ENCODE data around the gene ZBTB43. TPM values are rescaled to one million over a fixed set of nuclear protein-coding genes. Genes with fewer than 3 reads are reported as not detected.

ZBTB43 gene
- total and polyA plus RNA-seq, 10 donors: 1.4 to 19.2 (median 14.1) TPM

GRCh38 chr9:126833020-126833419 lies 28.2 kb downstream of the ZBTB43 start:
- Histone ChIP-seq H3K27me3 (replicated peaks in 1 of 7) (no peaks in the 10 kb centered on the region), H3K9me3 (no peaks in the 10 kb centered on the region), H3K4me1 (peaks cover 0 to 18% (median 8%) of the 10 kb centered on the region in 6 donors), H3K27ac (peak overlapping the region in 7 of 8 donors; percentile 43 to 74 (median 66)), H3K36me3 (peaks cover 6 to 89% (median 24%) of the 10 kb centered on the region in 6 donors), H3K4me3 (no peak overlapping the region)
- TF ChIP-seq CTCF (IDR thresholded peaks at IDR 0.05 in 8 of 11, conservative IDR thresholded peaks at IDR 0.05 in 3 of 11) (no peak), POLR2AphosphoS5 (IDR thresholded peaks at IDR 0.05) (peak in 1 of 3 donors; percentile 62)
- WGBS, 5 donors: 92 to 97% (median 96%) methylated on average over 24 of the region's 24 CpGs
- intact Hi-C loops (cut with DNase I; ENCODE audit: low total_unique reads): no loop called here
- no peak for DNase-seq

GRCh38 chr9:126833710-126834345 lies 29.0 kb downstream of the ZBTB43 start:
- Histone ChIP-seq H3K9me3 (no peaks in the 10 kb centered on the region), H3K4me1 (peaks cover 0 to 26% (median 13%) of the 10 kb centered on the region in 6 donors), H3K36me3 (peaks cover 6 to 94% (median 24%) of the 10 kb centered on the region in 6 donors), H3K27ac (no peak overlapping the region), H3K27me3 (replicated peaks in 1 of 7) (no peaks in the 10 kb centered on the region), H3K4me3 (no peak overlapping the region)
- DNase-seq: no peak
- TF ChIP-seq POLR2AphosphoS5 (IDR thresholded peaks at IDR 0.05) (no peak), POLR2A (IDR thresholded peaks at IDR 0.05) (no peak), CTCF (IDR thresholded peaks at IDR 0.05 in 8 of 11, conservative IDR thresholded peaks at IDR 0.05 in 3 of 11) (no peak)
- intact Hi-C loops (cut with DNase I; ENCODE audit: low total_unique reads): no loop called here
- 79 to 88% (median 86%) methylated on average over 8 of the region's 8 CpGs for WGBS, 5 donors

GRCh38 chr9:126834672-126835071 lies 29.8 kb downstream of the ZBTB43 start:
- peaks cover 6 to 98% (median 24%) of the 10 kb centered on the region in 6 donors for H3K36me3 ChIP-seq
- H3K27me3 ChIP-seq (replicated peaks in 1 of 7): no peaks in the 10 kb centered on the region
- H3K4me3 ChIP-seq: no peak overlapping the region
- no peak for DNase-seq
- intact Hi-C loops (cut with DNase I; ENCODE audit: low total_unique reads): no loop called here
- peaks cover 0 to 23% (median 14%) of the 10 kb centered on the region in 6 donors for H3K4me1 ChIP-seq
- no peaks in the 10 kb centered on the region for H3K9me3 ChIP-seq
- no peak for TF ChIP-seq CTCF (IDR thresholded peaks at IDR 0.05 in 8 of 11, conservative IDR thresholded peaks at IDR 0.05 in 3 of 11)
- no peak for TF ChIP-seq POLR2A (IDR thresholded peaks at IDR 0.05)
- TF ChIP-seq POLR2AphosphoS5 (IDR thresholded peaks at IDR 0.05): no peak
- no peak overlapping the region for H3K27ac ChIP-seq
- 40 to 100% (median 94%) methylated on average over 2 of the region's 2 CpGs for WGBS, 5 donors

GRCh38 chr9:126836216-126836615 lies 31.4 kb downstream of the ZBTB43 start:
- DNase-seq: no peak
- no peaks in the 10 kb centered on the region for H3K27me3 ChIP-seq (replicated peaks in 1 of 7)
- intact Hi-C loops (cut with DNase I; ENCODE audit: low total_unique reads): no loop called here
- H3K36me3 ChIP-seq: peaks cover 6 to 87% (median 24%) of the 10 kb centered on the region in 6 donors
- H3K9me3 ChIP-seq: no peaks in the 10 kb centered on the region
- H3K27ac ChIP-seq: no peak overlapping the region
- TF ChIP-seq POLR2A (IDR thresholded peaks at IDR 0.05): no peak
- no peak for TF ChIP-seq CTCF (IDR thresholded peaks at IDR 0.05 in 8 of 11, conservative IDR thresholded peaks at IDR 0.05 in 3 of 11)
- TF ChIP-seq POLR2AphosphoS5 (IDR thresholded peaks at IDR 0.05): no peak
- whole genome bisulfite sequencing, 5 donors: 53 to 72% (median 59%) methylated on average over 2 of the region's 2 CpGs
- H3K4me3 ChIP-seq: no peak overlapping the region
- peaks cover 0 to 23% (median 14%) of the 10 kb centered on the region in 6 donors for H3K4me1 ChIP-seq

All from spleen (tissue), 11 donors.